Panc1 (cell line): ENCODE results near the gene ACER3.

Experiments
- POLR2AphosphoS5 ChIP-seq: IDR thresholded peaks from 2 replicates; pipeline ENCODE4 v1.6.1; 2012; ENCODE audit warnings: mild to moderate bottlenecking, low read depth, low read length, moderate library complexity
- SIN3A ChIP-seq: IDR thresholded peaks from 2 replicates; pipeline ENCODE4 v1.6.1; 2012; ENCODE audit warnings: low read depth, mild to moderate bottlenecking, low read length, moderate library complexity, borderline replicate concordance; ENCODE audit not compliant: insufficient read depth
- TF ChIP-seq, protein P1 (sequence below): fragments of 450-650 bp; IDR thresholded peaks from 2 replicates; pipeline ENCODE4 v1.5.1; 2017; ENCODE audit warnings: mild to moderate bottlenecking

DNA sequence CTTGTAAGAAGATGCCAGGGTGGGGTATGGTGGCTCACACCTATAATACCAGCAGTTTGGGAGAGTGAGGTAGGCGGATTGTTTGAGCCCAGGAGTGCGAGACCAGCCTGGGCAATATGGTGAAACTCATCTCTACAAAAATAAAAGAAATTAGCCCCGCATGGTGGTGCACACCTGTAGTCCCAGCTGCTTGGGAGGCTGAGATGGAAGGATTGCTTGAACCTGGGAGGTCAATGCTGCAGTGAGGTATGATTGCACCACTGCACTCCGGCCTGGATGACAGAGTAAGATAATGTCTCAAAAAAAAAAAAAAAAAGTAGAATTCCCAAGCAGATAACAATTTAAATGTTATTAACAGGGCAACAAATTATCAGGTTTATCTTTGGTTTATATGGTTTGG, 20.2 kb downstream of the ACER3 start:
- TF ChIP-seq, protein P1, sequence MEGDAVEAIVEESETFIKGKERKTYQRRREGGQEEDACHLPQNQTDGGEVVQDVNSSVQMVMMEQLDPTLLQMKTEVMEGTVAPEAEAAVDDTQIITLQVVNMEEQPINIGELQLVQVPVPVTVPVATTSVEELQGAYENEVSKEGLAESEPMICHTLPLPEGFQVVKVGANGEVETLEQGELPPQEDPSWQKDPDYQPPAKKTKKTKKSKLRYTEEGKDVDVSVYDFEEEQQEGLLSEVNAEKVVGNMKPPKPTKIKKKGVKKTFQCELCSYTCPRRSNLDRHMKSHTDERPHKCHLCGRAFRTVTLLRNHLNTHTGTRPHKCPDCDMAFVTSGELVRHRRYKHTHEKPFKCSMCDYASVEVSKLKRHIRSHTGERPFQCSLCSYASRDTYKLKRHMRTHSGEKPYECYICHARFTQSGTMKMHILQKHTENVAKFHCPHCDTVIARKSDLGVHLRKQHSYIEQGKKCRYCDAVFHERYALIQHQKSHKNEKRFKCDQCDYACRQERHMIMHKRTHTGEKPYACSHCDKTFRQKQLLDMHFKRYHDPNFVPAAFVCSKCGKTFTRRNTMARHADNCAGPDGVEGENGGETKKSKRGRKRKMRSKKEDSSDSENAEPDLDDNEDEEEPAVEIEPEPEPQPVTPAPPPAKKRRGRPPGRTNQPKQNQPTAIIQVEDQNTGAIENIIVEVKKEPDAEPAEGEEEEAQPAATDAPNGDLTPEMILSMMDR, result no peak
- TF ChIP-seq POLR2AphosphoS5 (no peak), SIN3A (no peak)
